ENCODE measurements around the gene RIN2.

The RIN2 gene

GRCh38 chr20:19758133-19758500 is at the start of gene RIN2:
Gene RIN2, plus strand, starts transcription at chr20:19758258. Its CDS starts 131,344 bp downstream, at chr20:19889602.
- no peak for DNase-seq (ENCODE audit: low read depth in 2 of 2)

- DNase-seq (ENCODE audit: low read depth in 2 of 2) = no peak
Measured at GRCh38 chr20:19709635-19710335, 48.3 kb upstream of the RIN2 start.

- DNase-seq (ENCODE audit: low read depth in 2 of 2) = no peak
Measured at GRCh38 chr20:19710336-19711120, 47.5 kb upstream of the RIN2 start.

- no peak for DNase-seq (ENCODE audit: low read depth in 2 of 2)
Measured at GRCh38 chr20:19711126-19711525, 46.9 kb upstream of the RIN2 start.

- no peak for DNase-seq (ENCODE audit: low read depth in 2 of 2)
Measured at GRCh38 chr20:19712721-19713260, 45.3 kb upstream of the RIN2 start.

GRCh38 chr20:19713822-19714578 is 44.1 kb upstream of the RIN2 start:
- DNase-seq (ENCODE audit: low read depth in 2 of 2) = no peak

- no peak for DNase-seq (ENCODE audit: low read depth in 2 of 2)
Measured at GRCh38 chr20:19714579-19714840, 43.5 kb upstream of the RIN2 start.

GRCh38 chr20:19715986-19716385 is 42.1 kb upstream of the RIN2 start:
- DNase-seq (ENCODE audit: low read depth in 2 of 2) = no peak

GRCh38 chr20:19718880-19719279 is 39.2 kb upstream of the RIN2 start:
- DNase-seq (ENCODE audit: low read depth in 2 of 2) = no peak

GRCh38 chr20:19720991-19721390 is 37.1 kb upstream of the RIN2 start:
- DNase-seq (ENCODE audit: low read depth in 2 of 2) = no peak

GRCh38 chr20:19723051-19723450 is 35.0 kb upstream of the RIN2 start:
- DNase-seq (ENCODE audit: low read depth in 2 of 2) = no peak

- DNase-seq (ENCODE audit: low read depth in 2 of 2) = no peak
Measured at GRCh38 chr20:19723813-19724430, 34.1 kb upstream of the RIN2 start.

GRCh38 chr20:19725373-19725772 is 32.7 kb upstream of the RIN2 start:
- DNase-seq (ENCODE audit: low read depth in 2 of 2) = no peak

GRCh38 chr20:19725814-19726525 is 32.1 kb upstream of the RIN2 start:
- no peak for DNase-seq (ENCODE audit: low read depth in 2 of 2)

- DNase-seq (ENCODE audit: low read depth in 2 of 2) = no peak
Measured at GRCh38 chr20:19727251-19727847, 30.7 kb upstream of the RIN2 start.

GRCh38 chr20:19729672-19730071 is 28.4 kb upstream of the RIN2 start:
- no peak for DNase-seq (ENCODE audit: low read depth in 2 of 2)

GRCh38 chr20:19730706-19731105 is 27.4 kb upstream of the RIN2 start:
- no peak for DNase-seq (ENCODE audit: low read depth in 2 of 2)

GRCh38 chr20:19734811-19735210 is 23.2 kb upstream of the RIN2 start:
- DNase-seq (ENCODE audit: low read depth in 2 of 2) = no peak

- DNase-seq (ENCODE audit: low read depth in 2 of 2) = no peak
Measured at GRCh38 chr20:19735446-19735845, 22.6 kb upstream of the RIN2 start.

GRCh38 chr20:19737025-19737424 is 21.0 kb upstream of the RIN2 start:
- no peak for DNase-seq (ENCODE audit: low read depth in 2 of 2)

- DNase-seq (ENCODE audit: low read depth in 2 of 2) = no peak
Measured at GRCh38 chr20:19738951-19739350, 19.1 kb upstream of the RIN2 start.

Measured in stimulated activated CD8-positive, alpha-beta memory T cell treated with anti-CD3 and anti-CD28 coated beads, Interleukin-7, amount 100 ng/mL, for 4 hours (primary cell).